Measurements from ENCODE around the gene CAMSAP2. TPM values are rescaled to one million over a fixed set of nuclear protein-coding genes. Genes with fewer than 3 reads are reported as not detected.

The CAMSAP2 gene
- total RNA-seq, 1 donor from 2014 or later: 10.6 TPM

- no peak for TF ChIP-seq CTCF (conservative IDR thresholded peaks at IDR 0.05; ENCODE audit: low read depth, low read length)
These were observed 136.0 kb downstream of the CAMSAP2 start for GRCh38 chr1:200874694-200875093.

GRCh38 chr1:200875416-200875815 is 136.7 kb downstream of the CAMSAP2 start:
- TF ChIP-seq CTCF (conservative IDR thresholded peaks at IDR 0.05; ENCODE audit: low read depth, low read length): no peak
- no peak overlapping the region for H3K4me3 ChIP-seq (ENCODE audit: low read depth, low read length)
- no peak for DNase-seq (ENCODE audit: low read depth)

More at GRCh38 chr1:200874694-200875093, 136.0 kb downstream of the CAMSAP2 start:
- DNase-seq (ENCODE audit: low read depth): no peak
- no peak overlapping the region for H3K4me3 ChIP-seq (ENCODE audit: low read depth, low read length)

GRCh38 chr1:200877010-200877409 is 138.3 kb downstream of the CAMSAP2 start:
- no peak overlapping the region for H3K4me3 ChIP-seq (ENCODE audit: low read depth, low read length)
- DNase-seq (ENCODE audit: low read depth): no peak
- no peak for TF ChIP-seq CTCF (conservative IDR thresholded peaks at IDR 0.05; ENCODE audit: low read depth, low read length)

GRCh38 chr1:200877839-200878551 is 139.3 kb downstream of the CAMSAP2 start:
- H3K4me3 ChIP-seq (ENCODE audit: low read depth, low read length): no peak overlapping the region
- no peak for DNase-seq (ENCODE audit: low read depth)
- no peak for TF ChIP-seq CTCF (conservative IDR thresholded peaks at IDR 0.05; ENCODE audit: low read depth, low read length)

- no peak overlapping the region for H3K4me3 ChIP-seq (ENCODE audit: low read depth, low read length)
- DNase-seq (ENCODE audit: low read depth): no peak
- TF ChIP-seq CTCF (conservative IDR thresholded peaks at IDR 0.05; ENCODE audit: low read depth, low read length): no peak
These were observed 141.5 kb downstream of the CAMSAP2 start for GRCh38 chr1:200880212-200880611.

GRCh38 chr1:200883118-200883517 is 144.4 kb downstream of the CAMSAP2 start:
- no peak overlapping the region for H3K4me3 ChIP-seq (ENCODE audit: low read depth, low read length)
- no peak for TF ChIP-seq CTCF (conservative IDR thresholded peaks at IDR 0.05; ENCODE audit: low read depth, low read length)
- no peak for DNase-seq (ENCODE audit: low read depth)
